ENCODE measurements around the gene SPOCK1.

Gene SPOCK1

DNA sequence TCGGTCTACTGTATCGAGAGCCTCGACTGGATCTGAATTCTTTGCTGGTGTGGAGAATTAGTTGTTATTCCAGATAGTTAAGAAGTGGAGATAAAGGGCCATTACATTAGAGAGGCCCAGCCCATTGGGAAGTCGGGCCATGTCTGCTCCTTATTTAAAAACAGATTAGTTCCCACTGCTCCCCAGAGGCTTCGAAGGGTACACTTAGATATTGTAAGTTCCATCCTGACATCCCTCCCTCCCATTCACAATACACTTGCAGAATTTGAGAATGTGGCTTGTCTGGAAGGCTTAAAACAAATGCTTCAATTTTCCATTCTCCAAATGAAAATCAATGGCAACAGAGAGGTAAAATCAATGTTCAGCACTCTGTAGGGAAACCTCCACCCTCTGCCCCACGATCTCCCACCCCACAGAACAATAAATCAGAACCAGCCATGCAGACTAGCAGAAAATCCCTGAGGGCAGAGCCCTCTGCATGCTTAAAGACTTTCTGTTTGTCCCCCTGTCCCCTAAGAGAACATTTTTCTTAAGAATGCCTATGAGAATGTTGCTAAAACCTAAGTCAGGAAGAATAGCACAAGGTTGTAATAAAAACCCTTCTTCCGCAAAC lies 364.1 kb downstream of the SPOCK1 start:
- no peaks in the 10 kb centered on the region for H3K36me3 ChIP-seq
- H3K9me3 ChIP-seq, result no peaks in the 10 kb centered on the region
- TF ChIP-seq, protein P1, sequence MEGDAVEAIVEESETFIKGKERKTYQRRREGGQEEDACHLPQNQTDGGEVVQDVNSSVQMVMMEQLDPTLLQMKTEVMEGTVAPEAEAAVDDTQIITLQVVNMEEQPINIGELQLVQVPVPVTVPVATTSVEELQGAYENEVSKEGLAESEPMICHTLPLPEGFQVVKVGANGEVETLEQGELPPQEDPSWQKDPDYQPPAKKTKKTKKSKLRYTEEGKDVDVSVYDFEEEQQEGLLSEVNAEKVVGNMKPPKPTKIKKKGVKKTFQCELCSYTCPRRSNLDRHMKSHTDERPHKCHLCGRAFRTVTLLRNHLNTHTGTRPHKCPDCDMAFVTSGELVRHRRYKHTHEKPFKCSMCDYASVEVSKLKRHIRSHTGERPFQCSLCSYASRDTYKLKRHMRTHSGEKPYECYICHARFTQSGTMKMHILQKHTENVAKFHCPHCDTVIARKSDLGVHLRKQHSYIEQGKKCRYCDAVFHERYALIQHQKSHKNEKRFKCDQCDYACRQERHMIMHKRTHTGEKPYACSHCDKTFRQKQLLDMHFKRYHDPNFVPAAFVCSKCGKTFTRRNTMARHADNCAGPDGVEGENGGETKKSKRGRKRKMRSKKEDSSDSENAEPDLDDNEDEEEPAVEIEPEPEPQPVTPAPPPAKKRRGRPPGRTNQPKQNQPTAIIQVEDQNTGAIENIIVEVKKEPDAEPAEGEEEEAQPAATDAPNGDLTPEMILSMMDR (IDR thresholded peaks at IDR 0.05), result no peak
- H3K27me3 ChIP-seq, result no peaks in the 10 kb centered on the region
- H3K4me1 ChIP-seq (ENCODE audit: control insufficient read depth in 1 of 2, insufficient read depth in 1 of 2, low read depth in 1 of 2, low read length in 1 of 2), result no peaks in the 10 kb centered on the region
- no peak overlapping the region for H3K27ac ChIP-seq
- no peak overlapping the region for H3K4me3 ChIP-seq (ENCODE audit: low read depth in 1 of 2, low read length in 1 of 2)

DNA sequence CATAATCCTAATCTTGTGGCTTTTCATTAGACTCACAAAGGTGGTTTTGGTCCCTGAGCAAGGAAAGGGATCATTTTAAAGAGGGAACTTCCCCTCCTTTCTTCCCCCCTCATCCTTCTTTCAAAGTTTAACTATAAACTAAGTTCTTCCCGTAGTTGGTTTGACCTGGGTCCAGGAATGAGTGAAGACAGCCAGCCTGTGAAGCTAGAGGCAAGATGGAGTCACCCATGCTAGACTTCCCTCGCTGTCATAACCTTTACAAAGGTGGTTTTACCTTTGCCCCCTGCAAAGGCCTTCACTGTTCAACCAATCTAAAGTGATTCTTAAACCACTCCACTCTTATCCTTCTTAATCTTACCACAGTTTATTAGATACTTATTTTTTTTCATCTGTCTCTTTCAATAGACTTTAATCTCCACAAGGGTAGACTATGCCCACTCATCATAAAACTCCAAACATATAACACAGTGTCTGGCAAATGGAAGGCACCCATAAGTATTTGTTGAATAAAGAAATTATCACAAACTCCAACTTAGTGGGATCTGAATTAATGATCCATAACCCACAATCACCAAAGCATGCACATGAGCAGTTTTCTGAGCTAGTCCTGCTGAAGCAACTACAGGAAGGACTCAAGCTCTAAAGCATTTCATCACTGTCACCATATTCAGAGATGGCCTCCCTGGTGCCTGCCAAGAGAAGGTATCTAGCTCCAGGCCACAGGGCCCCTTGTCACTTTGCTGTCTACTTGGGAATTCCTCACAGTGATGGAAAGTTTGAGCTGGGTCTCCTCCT lies 369.0 kb downstream of the SPOCK1 start:
- no peaks in the 10 kb centered on the region for H3K27me3 ChIP-seq
- H3K4me3 ChIP-seq (ENCODE audit: low read depth in 1 of 2, low read length in 1 of 2), result no peak overlapping the region
- no peak overlapping the region for H3K27ac ChIP-seq
- TF ChIP-seq, protein P1 (IDR thresholded peaks at IDR 0.05), result no peak
- no peaks in the 10 kb centered on the region for H3K4me1 ChIP-seq (ENCODE audit: control insufficient read depth in 1 of 2, insufficient read depth in 1 of 2, low read depth in 1 of 2, low read length in 1 of 2)
- no peaks in the 10 kb centered on the region for H3K9me3 ChIP-seq
- H3K36me3 ChIP-seq, result no peaks in the 10 kb centered on the region

DNA sequence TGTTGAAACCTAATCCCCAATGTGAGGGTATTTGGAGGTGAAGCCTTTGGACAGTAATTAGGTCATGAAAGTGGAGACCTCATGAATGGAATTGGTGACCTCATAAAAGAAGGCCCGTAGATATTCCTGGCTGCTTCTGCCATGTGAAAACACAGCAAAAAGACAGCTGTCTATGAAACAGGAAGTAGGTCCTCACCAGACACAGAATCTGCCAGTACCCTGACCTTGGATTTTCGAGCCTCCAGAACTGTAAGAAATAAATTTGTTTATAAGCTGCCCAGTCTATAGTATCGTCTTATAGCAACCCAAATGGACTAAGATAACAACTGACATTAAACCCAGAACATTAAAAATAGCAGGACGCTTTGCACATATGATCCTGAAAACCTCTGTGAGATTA lies 371.1 kb downstream of the SPOCK1 start:
- TF ChIP-seq, protein P1 (IDR thresholded peaks at IDR 0.05), result no peak
- Histone ChIP-seq H3K4me1 (ENCODE audit: control insufficient read depth in 1 of 2, insufficient read depth in 1 of 2, low read depth in 1 of 2, low read length in 1 of 2) (no peaks in the 10 kb centered on the region), H3K36me3 (no peaks in the 10 kb centered on the region), H3K27me3 (no peaks in the 10 kb centered on the region), H3K4me3 (ENCODE audit: low read depth in 1 of 2, low read length in 1 of 2) (no peak overlapping the region), H3K27ac (no peak overlapping the region), H3K9me3 (no peaks in the 10 kb centered on the region)

DNA sequence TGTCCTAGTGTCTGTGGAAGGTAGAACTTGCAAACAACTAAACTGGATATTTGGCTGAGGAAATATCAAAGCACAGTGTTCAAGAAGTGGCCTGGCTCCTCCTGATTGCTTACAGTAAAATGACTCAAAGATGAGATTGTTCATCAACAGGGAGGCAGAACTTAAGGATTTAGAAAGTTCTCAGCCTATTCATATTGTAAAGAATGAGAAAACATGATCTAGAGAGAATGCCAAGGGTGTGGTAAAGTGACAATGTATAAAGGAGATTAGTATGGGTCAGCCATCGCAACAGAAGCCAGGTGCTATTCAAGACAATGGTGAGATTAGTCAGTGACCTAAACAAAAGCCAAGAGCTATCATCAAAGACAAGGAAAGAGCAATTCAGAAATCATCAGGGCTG lies 372.3 kb downstream of the SPOCK1 start:
- no peak overlapping the region for H3K27ac ChIP-seq
- no peaks in the 10 kb centered on the region for H3K4me1 ChIP-seq (ENCODE audit: control insufficient read depth in 1 of 2, insufficient read depth in 1 of 2, low read depth in 1 of 2, low read length in 1 of 2)
- no peak overlapping the region for H3K4me3 ChIP-seq (ENCODE audit: low read depth in 1 of 2, low read length in 1 of 2)
- no peaks in the 10 kb centered on the region for H3K9me3 ChIP-seq
- TF ChIP-seq, protein P1 (IDR thresholded peaks at IDR 0.05), result no peak
- no peaks in the 10 kb centered on the region for H3K27me3 ChIP-seq
- H3K36me3 ChIP-seq, result no peaks in the 10 kb centered on the region

DNA sequence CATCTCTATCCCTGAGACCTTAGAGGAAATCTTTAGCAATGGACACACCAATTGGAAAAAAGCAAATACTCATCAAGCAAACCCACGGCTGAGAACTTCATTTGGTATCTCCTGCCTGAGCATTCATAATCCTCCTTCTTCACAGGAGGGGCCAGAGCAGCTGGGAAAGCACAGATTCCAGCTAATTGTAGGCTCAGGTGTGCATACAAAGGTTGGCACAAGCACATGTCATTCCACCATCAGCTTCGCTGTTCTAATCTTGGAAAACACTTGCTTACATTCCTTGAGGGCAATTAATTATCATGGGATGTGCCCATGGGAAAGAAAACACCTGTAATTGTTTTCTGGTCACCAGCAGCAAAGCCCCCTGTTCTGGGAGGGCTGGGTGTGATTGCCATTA lies 376.6 kb downstream of the SPOCK1 start:
- no peak overlapping the region for H3K4me3 ChIP-seq (ENCODE audit: low read depth in 1 of 2, low read length in 1 of 2)
- TF ChIP-seq, protein P1 (IDR thresholded peaks at IDR 0.05), result no peak
- no peaks in the 10 kb centered on the region for H3K9me3 ChIP-seq
- H3K27me3 ChIP-seq, result no peaks in the 10 kb centered on the region
- H3K36me3 ChIP-seq, result no peaks in the 10 kb centered on the region
- H3K4me1 ChIP-seq (ENCODE audit: control insufficient read depth in 1 of 2, insufficient read depth in 1 of 2, low read depth in 1 of 2, low read length in 1 of 2), result no peaks in the 10 kb centered on the region
- H3K27ac ChIP-seq, result no peak overlapping the region
